OCI-LY1 (cell line): ENCODE measurements around the gene LLGL2.

ENCODE experiments used
- H2AFZ ChIP-seq: fragments of 200-600 bp; sonication (generic), shearing (Covaris generic); 2 replicates; pipeline ENCODE4 v1.6.0; 2014; ENCODE audit warnings: antibody characterized with exemption, mild to moderate bottlenecking, low read length
- H3F3A ChIP-seq: fragments of 200-600 bp; sonication (generic), shearing (Covaris generic); 2 replicates; pipeline ENCODE4 v1.6.0; 2014; ENCODE audit warnings: mild to moderate bottlenecking, antibody characterized with exemption, low read length, moderate library complexity; ENCODE audit not compliant: insufficient read depth
- H3K27ac ChIP-seq: fragments of 200-600 bp; sonication (generic); 2 replicates; pipeline ENCODE4 v1.5.1; 2014; ENCODE audit warnings: low read length, mixed run types, mild to moderate bottlenecking, low read depth; ENCODE audit not compliant: poor library complexity, severe bottlenecking
- H3K27me3 ChIP-seq: fragments of 200-600 bp; sonication (generic); 2 replicates; pipeline ENCODE4 v1.6.0; 2014; ENCODE audit warnings: antibody characterized with exemption, mild to moderate bottlenecking, low read length, moderate library complexity; ENCODE audit not compliant: insufficient read depth
- H3K36me3 ChIP-seq: fragments of 200-600 bp; sonication (generic); 2 replicates; pipeline ENCODE4 v1.6.1; 2014; ENCODE audit warnings: mild to moderate bottlenecking, antibody characterized with exemption, low read length, moderate library complexity, mixed read lengths; ENCODE audit not compliant: insufficient read depth
- H3K4me1 ChIP-seq: fragments of 200-600 bp; sonication (generic); 2 replicates; pipeline ENCODE4 v1.5.1; 2014; ENCODE audit warnings: mild to moderate bottlenecking, low read length, moderate library complexity; ENCODE audit not compliant: insufficient read depth, severe bottlenecking
- H3K4me2 ChIP-seq: fragments of 200-600 bp; sonication (generic), shearing (Covaris generic); 2 replicates; pipeline ENCODE4 v1.6.1; 2014; ENCODE audit warnings: low read length
- H3K4me3 ChIP-seq: fragments of 200-600 bp; sonication (generic); 2 replicates; pipeline ENCODE4 v1.5.1; 2014; ENCODE audit warnings: low read length, low read depth, mild to moderate bottlenecking, mixed read lengths; ENCODE audit not compliant: poor library complexity, severe bottlenecking
- H3K79me2 ChIP-seq: fragments of 200-600 bp; shearing (Covaris generic); 2 replicates; pipeline ENCODE4 v1.6.1; 2016; ENCODE audit warnings: mixed run types, low read length, mixed read lengths; ENCODE audit not compliant: insufficient read depth
- H3K9ac ChIP-seq: fragments of 200-600 bp; sonication (generic), shearing (Covaris generic); 2 replicates; pipeline ENCODE4 v1.6.1; 2014; ENCODE audit warnings: mild to moderate bottlenecking, low read length, mixed read lengths
- H3K9me2 ChIP-seq: fragments of 200-600 bp; sonication (generic), shearing (Covaris generic); 2 replicates; pipeline ENCODE4 v1.6.1; 2014; ENCODE audit warnings: low read depth, mild to moderate bottlenecking, low read length, mixed read lengths
- H3K9me3 ChIP-seq: fragments of 200-600 bp; shearing (Covaris generic); 2 replicates; pipeline ENCODE4 v1.6.1; 2014; ENCODE audit warnings: low read length, mixed read lengths
- H4K20me1 ChIP-seq: fragments of 200-600 bp; sonication (generic), shearing (Covaris generic); 2 replicates; pipeline ENCODE4 v1.6.0; 2016; ENCODE audit warnings: mild to moderate bottlenecking, low read length; ENCODE audit not compliant: insufficient read depth
- EZH2 ChIP-seq: fragments of 200-600 bp; sonication (generic), shearing (Covaris generic); IDR thresholded peaks from 2 replicates; pipeline ENCODE4 v1.8.0; 2017; ENCODE audit warnings: borderline replicate concordance, mixed run types, mild to moderate bottlenecking, antibody characterized with exemption, low read length, moderate library complexity, mixed read lengths
- TF ChIP-seq, protein P1 (sequence below): fragments of 200-600 bp; sonication (generic), shearing (Covaris generic); IDR thresholded peaks from 2 replicates; pipeline ENCODE4 v1.5.1; 2017; ENCODE audit warnings: mild to moderate bottlenecking, antibody characterized with exemption, low read length, moderate library complexity, mixed read lengths

Gene LLGL2

DNA sequence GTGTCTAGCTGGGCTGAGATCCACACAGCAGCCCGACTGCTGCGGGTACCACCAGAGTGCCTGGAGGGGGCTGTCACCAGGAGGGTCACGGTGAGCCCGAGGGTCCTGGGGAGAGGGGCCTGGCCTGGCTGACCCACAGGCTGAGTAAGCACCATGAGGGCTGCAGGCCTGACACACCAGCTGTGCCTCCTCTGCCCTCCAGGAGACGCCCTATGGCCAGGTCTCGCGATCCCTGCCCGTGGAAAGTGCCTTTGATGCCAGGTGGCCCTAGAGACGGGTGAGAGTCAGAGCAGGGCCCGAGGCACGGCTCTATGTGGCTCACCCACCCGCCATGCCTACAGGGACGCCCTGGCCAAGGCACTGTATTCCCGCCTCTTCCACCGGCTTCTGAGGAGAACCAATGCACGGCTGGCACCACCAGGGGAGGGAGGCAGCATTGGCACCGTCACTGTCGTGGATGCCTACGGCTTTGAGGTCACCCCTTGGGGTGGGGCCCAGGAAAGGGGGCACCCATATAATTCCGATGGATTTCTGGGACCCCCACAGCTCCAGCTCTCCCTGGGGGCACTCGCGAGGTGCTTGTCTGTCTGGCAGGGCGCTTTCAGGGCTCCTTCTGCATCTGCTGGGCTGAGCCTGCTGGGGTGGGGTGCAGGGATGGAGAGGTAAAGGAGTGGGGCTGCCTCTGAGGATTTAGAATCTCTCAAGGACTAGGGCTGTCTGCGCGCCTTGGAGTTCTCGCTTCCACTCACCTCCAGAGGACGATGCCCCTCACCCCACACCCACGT, 69.2 kb downstream of the LLGL2 start:
- TF ChIP-seq, protein P1, sequence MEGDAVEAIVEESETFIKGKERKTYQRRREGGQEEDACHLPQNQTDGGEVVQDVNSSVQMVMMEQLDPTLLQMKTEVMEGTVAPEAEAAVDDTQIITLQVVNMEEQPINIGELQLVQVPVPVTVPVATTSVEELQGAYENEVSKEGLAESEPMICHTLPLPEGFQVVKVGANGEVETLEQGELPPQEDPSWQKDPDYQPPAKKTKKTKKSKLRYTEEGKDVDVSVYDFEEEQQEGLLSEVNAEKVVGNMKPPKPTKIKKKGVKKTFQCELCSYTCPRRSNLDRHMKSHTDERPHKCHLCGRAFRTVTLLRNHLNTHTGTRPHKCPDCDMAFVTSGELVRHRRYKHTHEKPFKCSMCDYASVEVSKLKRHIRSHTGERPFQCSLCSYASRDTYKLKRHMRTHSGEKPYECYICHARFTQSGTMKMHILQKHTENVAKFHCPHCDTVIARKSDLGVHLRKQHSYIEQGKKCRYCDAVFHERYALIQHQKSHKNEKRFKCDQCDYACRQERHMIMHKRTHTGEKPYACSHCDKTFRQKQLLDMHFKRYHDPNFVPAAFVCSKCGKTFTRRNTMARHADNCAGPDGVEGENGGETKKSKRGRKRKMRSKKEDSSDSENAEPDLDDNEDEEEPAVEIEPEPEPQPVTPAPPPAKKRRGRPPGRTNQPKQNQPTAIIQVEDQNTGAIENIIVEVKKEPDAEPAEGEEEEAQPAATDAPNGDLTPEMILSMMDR: peak; percentile 12; the same call in 1 of the 2 replicates
- TF ChIP-seq EZH2: no peak
- Histone ChIP-seq H4K20me1 (no peaks in the 10 kb centered on the region), H3K4me1 (peaks cover under 1% of the 10 kb centered on the region), H3K79me2 (no peaks in the 10 kb centered on the region), H2AFZ (no peak overlapping the region), H3K27ac (no peak overlapping the region), H3K27me3 (peaks cover 23% of the 10 kb centered on the region), H3K4me3 (no peak overlapping the region), H3K9me3 (no peaks in the 10 kb centered on the region), H3K9ac (no peak overlapping the region), H3K36me3 (no peaks in the 10 kb centered on the region), H3F3A (no peaks in the 10 kb centered on the region), H3K9me2 (no peaks in the 10 kb centered on the region), H3K4me2 (no peak overlapping the region)

DNA sequence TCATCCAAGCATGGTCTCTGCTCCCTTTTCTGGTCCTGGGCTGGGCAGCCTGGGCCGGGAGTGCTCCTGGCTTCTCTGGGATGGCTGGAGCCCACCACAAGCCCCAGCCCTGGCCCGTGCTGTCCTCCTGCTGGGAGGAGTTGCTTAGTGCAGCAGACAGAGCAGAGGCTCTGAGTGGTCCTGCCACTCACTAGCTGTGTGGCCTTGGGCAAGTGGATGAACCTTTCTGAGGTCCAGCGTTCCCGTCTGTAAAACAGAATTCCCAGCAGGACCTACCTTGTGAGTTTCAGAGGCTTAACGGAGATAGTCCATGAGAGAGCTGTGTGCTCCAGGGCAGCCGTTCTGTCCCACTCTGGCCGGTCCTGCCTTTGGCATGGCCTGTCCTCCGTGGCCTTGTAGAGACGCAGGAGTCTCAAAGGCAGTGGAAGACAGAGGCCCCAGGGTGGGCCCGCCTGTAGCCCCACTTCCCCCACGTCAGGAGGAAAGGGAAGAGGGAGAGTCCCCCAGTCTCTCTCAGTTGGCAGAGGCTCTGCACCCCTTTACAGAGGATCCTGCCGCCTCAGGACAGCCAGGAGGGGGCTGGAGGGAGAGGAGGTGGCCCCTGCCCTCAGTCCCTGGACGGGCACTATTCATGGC, 69.9 kb downstream of the LLGL2 start:
- TF ChIP-seq, protein P1: no peak
- TF ChIP-seq EZH2: no peak
- no peaks in the 10 kb centered on the region for H4K20me1 ChIP-seq
- no peak overlapping the region for H2AFZ ChIP-seq
- H3K79me2 ChIP-seq: no peaks in the 10 kb centered on the region
- H3K4me1 ChIP-seq: no peaks in the 10 kb centered on the region
- H3K36me3 ChIP-seq: no peaks in the 10 kb centered on the region
- no peak overlapping the region for H3K4me2 ChIP-seq
- no peaks in the 10 kb centered on the region for H3K9me3 ChIP-seq
- H3K9ac ChIP-seq: no peak overlapping the region
- H3K4me3 ChIP-seq: no peak overlapping the region
- H3K27me3 ChIP-seq: peaks cover 23% of the 10 kb centered on the region
- H3K27ac ChIP-seq: no peak overlapping the region
- no peaks in the 10 kb centered on the region for H3K9me2 ChIP-seq
- no peaks in the 10 kb centered on the region for H3F3A ChIP-seq

DNA sequence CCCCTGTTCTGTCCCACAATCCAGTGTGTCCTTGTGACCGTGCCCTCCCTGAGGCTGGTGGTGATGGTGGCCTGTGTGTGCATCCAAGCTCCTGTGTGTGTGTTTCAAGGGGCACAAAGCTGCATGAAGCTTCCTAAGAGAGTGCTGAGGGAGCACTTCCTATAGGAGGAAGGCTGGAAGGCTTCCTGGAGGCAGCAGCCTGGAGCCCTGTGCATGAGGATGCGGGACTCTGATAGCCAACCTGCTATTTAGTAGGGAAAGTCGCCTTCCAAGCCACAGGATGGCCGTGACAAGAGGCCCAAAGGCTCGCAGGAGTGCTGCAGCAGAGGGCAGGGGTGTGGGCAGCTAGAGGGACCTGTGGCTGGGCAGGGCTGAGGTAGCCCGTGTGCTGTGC, 70.4 kb downstream of the LLGL2 start:
- Histone ChIP-seq H3K79me2 (no peaks in the 10 kb centered on the region), H4K20me1 (no peaks in the 10 kb centered on the region), H3K9me3 (no peaks in the 10 kb centered on the region), H3K9me2 (no peaks in the 10 kb centered on the region), H3K36me3 (no peaks in the 10 kb centered on the region), H3K4me2 (no peak overlapping the region), H3K4me3 (no peak overlapping the region), H3K27me3 (peaks cover 20% of the 10 kb centered on the region), H3F3A (no peaks in the 10 kb centered on the region), H3K27ac (no peak overlapping the region), H3K4me1 (no peaks in the 10 kb centered on the region), H2AFZ (no peak overlapping the region), H3K9ac (no peak overlapping the region)
- TF ChIP-seq, protein P1: no peak
